ENCODE results near the gene PRKAR2B.
"Not testable (repeated sequence)": the region's sequence is repeated elsewhere in the genome, so short reads cannot be mapped to it uniquely, and the experiment has no call there.

The PRKAR2B gene

DNA sequence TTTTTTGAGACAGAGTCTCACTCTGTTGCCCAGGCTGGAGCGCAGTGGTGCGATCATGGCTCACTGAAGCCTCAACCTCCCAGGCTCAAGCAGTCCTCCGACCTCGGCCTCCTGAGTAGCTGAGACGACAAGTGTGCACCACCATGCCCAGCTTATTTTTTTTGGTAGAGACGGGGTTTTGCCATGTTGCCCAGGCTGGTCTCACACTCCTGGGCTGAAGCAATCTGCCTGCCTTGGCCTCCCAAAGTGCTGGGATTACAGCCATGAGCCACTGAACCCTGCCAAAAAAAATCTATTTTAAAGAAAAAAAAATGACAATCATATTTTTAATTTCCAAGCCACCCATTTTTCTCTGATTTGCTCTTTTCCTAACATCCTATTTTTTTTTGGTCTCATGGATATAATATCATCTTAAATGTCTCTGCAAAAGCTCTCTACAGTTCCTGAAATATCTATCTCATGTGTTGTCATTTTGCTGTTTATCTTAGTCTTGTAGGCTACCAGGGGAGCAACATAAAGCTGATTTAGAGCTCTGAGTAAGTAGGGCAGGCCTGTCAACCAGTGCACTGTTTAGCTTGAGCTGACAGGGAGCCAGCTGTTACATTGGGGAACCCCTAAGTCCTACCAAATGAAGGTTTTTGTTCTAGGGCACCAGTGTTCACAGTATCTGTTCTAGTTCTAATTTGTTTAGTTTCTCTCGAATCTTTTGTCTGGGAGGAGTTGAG lies 94.4 kb downstream of the PRKAR2B start:
- no peak overlapping the region for H3K27ac ChIP-seq (ENCODE audit: low read length)
- no peaks in the 10 kb centered on the region for H3K27me3 ChIP-seq (ENCODE audit: insufficient read depth, low read length)
- no peaks in the 10 kb centered on the region for H3K4me1 ChIP-seq (ENCODE audit: insufficient read depth, low read length)
- peaks cover 3% of the 10 kb centered on the region for H3K9me3 ChIP-seq (ENCODE audit: insufficient read depth, low read depth, low read length)
- H3K9ac ChIP-seq (ENCODE audit: low read depth, low read length): no peak overlapping the region
- no peaks in the 10 kb centered on the region for H3K36me3 ChIP-seq (ENCODE audit: insufficient read depth, low read depth, low read length)
- no peak overlapping the region for H3K4me3 ChIP-seq (ENCODE audit: low read length)

DNA sequence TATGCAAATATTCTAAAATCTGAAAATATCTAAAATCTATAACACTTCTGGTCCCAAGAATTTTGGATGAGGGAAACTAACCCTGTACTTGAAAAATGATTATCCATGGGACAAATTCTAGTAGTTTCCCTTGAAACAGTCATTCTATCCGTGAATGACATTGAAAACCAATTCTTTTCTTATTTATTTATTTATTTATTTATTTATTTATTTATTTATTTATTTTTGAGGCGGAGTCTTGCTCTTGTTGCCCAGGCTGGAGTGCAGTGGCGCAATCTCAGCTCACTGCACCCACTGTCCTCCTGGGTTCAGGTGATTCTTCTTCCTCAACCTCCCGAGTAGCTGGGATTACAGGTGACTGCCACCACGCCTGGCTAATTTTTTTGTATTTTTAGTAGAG lies 99.4 kb downstream of the PRKAR2B start:
- H3K36me3 ChIP-seq (ENCODE audit: insufficient read depth, low read depth, low read length); H3K27me3 ChIP-seq (ENCODE audit: insufficient read depth, low read length); H3K4me3 ChIP-seq (ENCODE audit: low read length); H3K9ac ChIP-seq (ENCODE audit: low read depth, low read length); H3K27ac ChIP-seq (ENCODE audit: low read length); H3K9me3 ChIP-seq (ENCODE audit: insufficient read depth, low read depth, low read length): not testable (repeated sequence)
- H3K4me1 ChIP-seq (ENCODE audit: insufficient read depth, low read length): peaks cover 11% of the 10 kb centered on the region; the same call in 1 of the 2 replicates

DNA sequence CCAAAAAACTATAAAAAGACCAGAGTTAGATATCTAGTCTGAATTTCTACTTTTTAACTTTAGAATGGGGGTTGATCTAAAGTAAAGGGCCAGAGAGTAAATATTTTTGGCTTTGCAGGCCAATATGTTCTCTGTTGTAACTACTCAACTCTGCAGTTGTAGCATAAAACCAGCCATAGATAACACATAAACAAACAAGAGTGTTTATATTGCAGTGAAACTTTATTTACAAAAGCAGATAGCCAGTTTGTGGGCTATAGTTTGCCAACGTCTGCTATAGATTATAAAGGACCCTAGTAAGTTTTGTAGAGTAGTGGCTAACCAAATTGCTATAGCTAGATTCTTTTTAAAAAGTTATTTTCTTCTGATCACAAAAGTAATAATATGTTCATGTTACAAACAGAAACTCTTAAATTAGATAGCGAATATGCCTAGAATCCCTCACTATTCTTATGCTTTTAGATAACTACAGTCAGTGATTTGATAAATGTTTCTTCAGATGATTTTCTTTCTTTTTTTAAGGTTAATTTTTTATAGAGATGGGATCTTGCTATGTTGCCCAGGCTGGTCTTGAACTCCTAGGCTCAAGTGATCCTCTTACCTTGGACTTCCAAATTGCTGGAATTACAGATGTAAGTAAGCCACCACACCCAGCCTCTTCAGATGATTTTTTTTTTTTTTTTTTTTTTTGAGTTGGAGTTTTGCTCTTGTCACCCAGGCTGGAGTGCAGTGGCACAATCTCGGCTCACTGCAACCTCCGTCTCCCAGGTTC lies 100.7 kb downstream of the PRKAR2B start:
- Histone ChIP-seq H3K4me3 (ENCODE audit: low read length) (no peak overlapping the region), H3K9ac (ENCODE audit: low read depth, low read length) (no peak overlapping the region), H3K9me3 (ENCODE audit: insufficient read depth, low read depth, low read length) (no peaks in the 10 kb centered on the region), H3K36me3 (ENCODE audit: insufficient read depth, low read depth, low read length) (no peaks in the 10 kb centered on the region), H3K4me1 (ENCODE audit: insufficient read depth, low read length) (peaks cover 11% of the 10 kb centered on the region; the same call in 1 of the 2 replicates), H3K27me3 (ENCODE audit: insufficient read depth, low read length) (no peaks in the 10 kb centered on the region), H3K27ac (ENCODE audit: low read length) (no peak overlapping the region)

DNA sequence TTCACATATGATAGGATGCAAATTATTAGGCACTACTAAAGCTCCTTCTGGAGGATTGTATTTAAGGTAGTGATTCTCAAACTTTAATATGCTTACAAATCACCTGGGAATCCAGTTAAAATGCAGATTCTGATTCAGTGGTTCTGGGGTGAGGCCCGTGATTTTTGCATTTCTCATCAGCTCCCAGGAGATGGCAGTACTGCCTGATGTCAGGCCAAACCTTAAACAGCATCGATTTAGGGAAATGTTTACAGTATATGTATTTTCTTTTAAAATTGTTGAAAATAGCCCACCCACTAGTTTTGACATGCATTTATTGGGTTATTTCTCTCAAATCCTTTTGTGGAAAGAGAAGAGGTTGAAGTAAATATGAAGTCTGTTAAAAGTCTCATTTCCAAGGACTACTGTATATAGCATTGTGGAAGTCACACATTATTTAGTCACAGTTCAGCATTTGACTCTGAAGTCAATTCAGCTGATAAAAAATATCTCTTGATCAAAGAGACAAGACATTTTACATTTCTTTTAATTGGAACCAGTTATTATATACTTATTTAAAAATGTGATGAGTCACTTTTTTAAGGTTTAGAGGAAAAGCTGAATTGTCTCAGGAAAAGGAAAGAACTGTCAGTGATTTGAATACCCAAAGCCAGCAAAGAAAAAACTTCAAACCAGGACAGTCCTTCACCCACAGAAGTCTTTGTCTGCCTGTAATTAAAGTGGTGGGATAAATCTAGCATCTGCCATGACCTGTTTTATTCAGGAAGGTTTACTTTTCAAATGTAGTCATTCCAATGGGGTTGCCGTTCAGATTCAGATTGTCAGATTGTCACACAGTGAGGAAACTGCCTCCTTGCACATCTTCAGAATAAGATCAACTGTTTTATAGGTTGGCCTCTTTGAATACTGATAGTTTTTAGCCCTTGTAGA lies 103.2 kb downstream of the PRKAR2B start:
- H3K27ac ChIP-seq (ENCODE audit: low read length): no peak overlapping the region
- H3K27me3 ChIP-seq (ENCODE audit: insufficient read depth, low read length): no peaks in the 10 kb centered on the region
- no peak overlapping the region for H3K9ac ChIP-seq (ENCODE audit: low read depth, low read length)
- H3K4me3 ChIP-seq (ENCODE audit: low read length): no peak overlapping the region
- H3K4me1 ChIP-seq (ENCODE audit: insufficient read depth, low read length): peaks cover 11% of the 10 kb centered on the region; the same call in 1 of the 2 replicates
- H3K36me3 ChIP-seq (ENCODE audit: insufficient read depth, low read depth, low read length): no peaks in the 10 kb centered on the region
- H3K9me3 ChIP-seq (ENCODE audit: insufficient read depth, low read depth, low read length): no peaks in the 10 kb centered on the region

DNA sequence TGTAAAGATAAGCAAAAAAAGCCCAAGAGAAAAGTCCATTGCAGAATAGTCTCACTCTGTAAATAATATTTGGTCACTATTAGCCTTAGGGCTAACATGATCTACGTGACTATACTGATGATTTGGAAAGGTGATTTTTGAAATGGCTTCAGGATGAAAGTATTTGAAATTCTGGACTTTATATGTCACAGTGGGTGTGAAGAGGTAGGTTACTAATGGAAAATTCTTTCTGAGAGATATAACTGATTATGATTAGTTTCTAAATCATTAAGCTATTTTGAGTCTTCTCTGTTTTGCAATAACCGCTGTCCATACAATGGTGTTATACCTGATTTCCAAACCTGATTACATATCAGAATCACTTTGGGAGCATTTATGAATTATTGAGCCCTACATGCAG lies 104.2 kb downstream of the PRKAR2B start:
- H3K27me3 ChIP-seq (ENCODE audit: insufficient read depth, low read length): no peaks in the 10 kb centered on the region
- no peak overlapping the region for H3K9ac ChIP-seq (ENCODE audit: low read depth, low read length)
- H3K27ac ChIP-seq (ENCODE audit: low read length): no peak overlapping the region
- H3K9me3 ChIP-seq (ENCODE audit: insufficient read depth, low read depth, low read length): no peaks in the 10 kb centered on the region
- peaks cover 11% of the 10 kb centered on the region; the same call in 1 of the 2 replicates for H3K4me1 ChIP-seq (ENCODE audit: insufficient read depth, low read length)
- no peaks in the 10 kb centered on the region for H3K36me3 ChIP-seq (ENCODE audit: insufficient read depth, low read depth, low read length)
- no peak overlapping the region for H3K4me3 ChIP-seq (ENCODE audit: low read length)

DNA sequence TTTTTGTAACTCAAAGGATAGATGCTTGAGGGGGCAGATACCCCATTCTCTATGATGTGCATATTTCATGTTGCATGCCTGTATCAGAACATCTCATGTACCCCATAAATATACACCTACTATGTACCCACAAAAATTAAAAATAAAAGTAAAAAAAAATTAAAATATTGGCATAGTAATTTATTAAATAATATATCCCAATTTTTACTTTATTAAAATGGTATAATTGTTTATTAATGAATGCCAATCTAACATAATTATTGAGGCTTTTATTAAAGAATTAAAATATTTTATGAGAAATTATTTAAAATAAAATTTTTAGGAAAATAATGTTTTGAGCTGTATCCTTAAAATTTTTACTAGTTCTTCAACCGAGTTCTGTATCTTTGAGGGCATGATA lies 105.4 kb downstream of the PRKAR2B start:
- Histone ChIP-seq H3K4me3 (ENCODE audit: low read length) (no peak overlapping the region), H3K36me3 (ENCODE audit: insufficient read depth, low read depth, low read length) (no peaks in the 10 kb centered on the region), H3K9ac (ENCODE audit: low read depth, low read length) (no peak overlapping the region), H3K27me3 (ENCODE audit: insufficient read depth, low read length) (no peaks in the 10 kb centered on the region), H3K27ac (ENCODE audit: low read length) (no peak overlapping the region), H3K4me1 (ENCODE audit: insufficient read depth, low read length) (peaks cover 10% of the 10 kb centered on the region; the same call in 1 of the 2 replicates), H3K9me3 (ENCODE audit: insufficient read depth, low read depth, low read length) (no peaks in the 10 kb centered on the region)

DNA sequence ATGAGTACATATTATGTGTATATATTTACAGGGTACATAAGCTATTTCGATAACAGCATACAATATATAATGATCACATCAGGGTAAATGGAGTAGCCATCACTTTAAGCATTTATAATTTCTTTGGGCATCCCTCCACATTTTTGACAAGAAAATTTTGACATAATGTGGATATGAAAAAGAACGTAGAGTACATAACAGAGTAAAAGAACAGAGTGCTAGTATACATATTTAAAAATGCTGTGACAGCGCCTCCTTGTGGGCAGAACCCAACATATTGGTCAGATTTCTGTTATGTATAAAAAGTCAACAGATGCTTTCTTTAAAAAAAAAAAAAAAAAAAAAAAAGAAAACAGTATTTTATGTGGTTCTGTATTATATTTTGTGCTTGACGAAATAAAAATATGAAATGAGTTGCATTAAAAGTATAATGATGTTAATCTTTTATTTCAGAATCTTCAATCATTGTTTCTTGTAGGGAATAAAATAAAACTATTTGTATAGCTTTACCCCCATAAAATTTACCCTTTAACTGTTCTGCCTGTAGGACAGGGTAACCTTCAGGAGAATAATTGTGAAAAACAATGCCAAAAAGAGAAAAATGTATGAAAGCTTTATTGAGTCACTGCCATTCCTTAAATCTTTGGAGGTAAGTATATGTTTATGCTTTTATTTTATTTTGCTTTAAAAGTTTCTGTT lies 106.0 kb downstream of the PRKAR2B start:
- peaks cover 8% of the 10 kb centered on the region; the same call in 1 of the 2 replicates for H3K4me1 ChIP-seq (ENCODE audit: insufficient read depth, low read length)
- H3K27ac ChIP-seq (ENCODE audit: low read length): no peak overlapping the region
- H3K36me3 ChIP-seq (ENCODE audit: insufficient read depth, low read depth, low read length): no peaks in the 10 kb centered on the region
- no peak overlapping the region for H3K9ac ChIP-seq (ENCODE audit: low read depth, low read length)
- no peak overlapping the region for H3K4me3 ChIP-seq (ENCODE audit: low read length)
- H3K9me3 ChIP-seq (ENCODE audit: insufficient read depth, low read depth, low read length): no peaks in the 10 kb centered on the region
- H3K27me3 ChIP-seq (ENCODE audit: insufficient read depth, low read length): no peaks in the 10 kb centered on the region

DNA sequence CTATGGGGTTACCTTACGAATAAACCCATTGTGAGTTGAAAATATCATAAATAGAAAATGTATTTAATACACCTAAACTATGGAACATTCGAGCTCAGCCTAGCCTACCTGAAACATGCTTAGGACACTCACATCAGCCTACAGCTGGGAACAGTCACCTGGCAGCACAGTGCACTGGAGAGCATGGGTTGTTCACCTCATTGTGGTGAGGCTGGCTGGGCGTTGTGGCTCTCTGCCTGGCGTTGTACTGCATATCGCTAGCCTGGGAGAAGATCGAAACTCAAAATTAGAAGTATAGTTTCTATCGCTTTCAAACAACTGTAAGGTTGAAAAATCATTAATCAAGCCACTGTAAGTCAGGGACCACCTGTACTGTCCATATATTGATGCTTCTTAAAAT lies 107.0 kb downstream of the PRKAR2B start:
- H3K36me3 ChIP-seq (ENCODE audit: insufficient read depth, low read depth, low read length): no peaks in the 10 kb centered on the region
- H3K27ac ChIP-seq (ENCODE audit: low read length): no peak overlapping the region
- H3K9ac ChIP-seq (ENCODE audit: low read depth, low read length): no peak overlapping the region
- no peak overlapping the region for H3K4me3 ChIP-seq (ENCODE audit: low read length)
- no peaks in the 10 kb centered on the region for H3K9me3 ChIP-seq (ENCODE audit: insufficient read depth, low read depth, low read length)
- no peaks in the 10 kb centered on the region for H3K27me3 ChIP-seq (ENCODE audit: insufficient read depth, low read length)
- H3K4me1 ChIP-seq (ENCODE audit: insufficient read depth, low read length): peaks cover 8% of the 10 kb centered on the region; the same call in 1 of the 2 replicates

DNA sequence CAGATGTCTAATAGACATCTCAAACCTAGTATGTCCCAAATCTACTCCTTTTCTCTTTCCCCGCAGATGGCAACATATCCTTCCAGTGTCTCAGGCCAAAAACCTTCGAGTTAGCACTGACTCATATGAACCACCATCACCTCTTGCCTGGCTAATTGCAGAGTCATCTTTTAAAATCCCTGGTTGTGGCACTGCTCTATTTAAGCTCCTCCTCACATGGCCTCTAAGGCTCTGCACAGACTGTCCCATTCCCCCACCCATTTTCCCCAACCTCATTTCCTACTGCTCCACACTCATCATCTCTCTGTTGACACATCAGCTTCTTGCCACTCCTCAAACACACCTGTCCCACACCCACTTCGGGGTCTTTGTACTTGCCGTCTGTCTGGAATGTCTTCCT lies 107.5 kb downstream of the PRKAR2B start:
- no peaks in the 10 kb centered on the region for H3K36me3 ChIP-seq (ENCODE audit: insufficient read depth, low read depth, low read length)
- H3K9ac ChIP-seq (ENCODE audit: low read depth, low read length): no peak overlapping the region

DNA sequence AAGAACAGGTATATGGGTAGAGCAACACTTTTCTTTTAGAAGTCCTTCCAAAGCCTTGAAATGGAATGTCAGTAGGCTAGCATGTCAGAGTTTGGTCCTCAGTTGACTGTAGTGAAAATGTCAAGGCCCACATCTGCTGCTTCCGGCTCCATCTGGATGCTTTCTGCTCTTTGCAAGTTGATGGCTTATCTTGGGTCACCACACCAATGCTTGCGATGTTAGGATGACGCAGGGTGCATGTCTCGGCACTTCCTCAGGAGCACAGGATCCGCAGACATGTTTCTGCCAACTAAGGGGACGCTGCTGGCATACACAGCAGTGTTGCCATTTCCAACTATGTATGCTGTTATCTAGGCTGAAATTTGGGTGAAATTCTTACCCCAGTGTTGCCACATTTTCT lies 110.3 kb downstream of the PRKAR2B start:
- Histone ChIP-seq H3K9me3 (ENCODE audit: insufficient read depth, low read depth, low read length) (no peaks in the 10 kb centered on the region), H3K27ac (ENCODE audit: low read length) (no peak overlapping the region), H3K27me3 (ENCODE audit: insufficient read depth, low read length) (no peaks in the 10 kb centered on the region), H3K9ac (ENCODE audit: low read depth, low read length) (no peak overlapping the region), H3K4me3 (ENCODE audit: low read length) (no peak overlapping the region), H3K4me1 (ENCODE audit: insufficient read depth, low read length) (no peaks in the 10 kb centered on the region), H3K36me3 (ENCODE audit: insufficient read depth, low read depth, low read length) (peaks cover 6% of the 10 kb centered on the region)

More for the DNA sequence above, 107.5 kb downstream of the PRKAR2B start:
- Histone ChIP-seq H3K4me1 (ENCODE audit: insufficient read depth, low read length) (peaks cover 8% of the 10 kb centered on the region; the same call in 1 of the 2 replicates), H3K27ac (ENCODE audit: low read length) (no peak overlapping the region), H3K27me3 (ENCODE audit: insufficient read depth, low read length) (no peaks in the 10 kb centered on the region), H3K9me3 (ENCODE audit: insufficient read depth, low read depth, low read length) (no peaks in the 10 kb centered on the region), H3K4me3 (ENCODE audit: low read length) (no peak overlapping the region)

DNA sequence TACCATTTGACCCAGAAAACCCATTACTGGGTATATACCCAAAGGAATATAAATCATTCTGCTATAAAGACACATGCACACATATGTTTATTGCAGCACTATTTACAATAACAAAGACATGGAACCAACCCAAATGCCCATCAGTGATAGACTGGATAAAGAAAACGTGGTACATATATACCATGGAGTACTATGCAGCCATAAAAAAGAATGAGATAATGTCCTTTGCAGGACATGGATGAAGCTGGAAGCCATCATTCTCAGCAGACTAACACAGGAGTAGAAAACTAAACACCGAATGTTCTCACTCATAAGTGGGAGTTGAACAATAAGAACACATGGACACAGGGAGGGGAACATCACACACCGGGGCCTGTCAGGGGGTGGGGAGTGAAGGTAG lies 111.2 kb downstream of the PRKAR2B start:
- peaks cover 12% of the 10 kb centered on the region for H3K36me3 ChIP-seq (ENCODE audit: insufficient read depth, low read depth, low read length)
- H3K4me1 ChIP-seq (ENCODE audit: insufficient read depth, low read length); H3K4me3 ChIP-seq (ENCODE audit: low read length); H3K9me3 ChIP-seq (ENCODE audit: insufficient read depth, low read depth, low read length); H3K9ac ChIP-seq (ENCODE audit: low read depth, low read length); H3K27me3 ChIP-seq (ENCODE audit: insufficient read depth, low read length); H3K27ac ChIP-seq (ENCODE audit: low read length): not testable (repeated sequence)

Measured in iPS-20b (cell line).